Measurements from ENCODE around the gene CBFA2T2.
A peak's percentile ranks its signal among the peaks of the same experiment; 100 is the strongest.

Gene CBFA2T2

DNA sequence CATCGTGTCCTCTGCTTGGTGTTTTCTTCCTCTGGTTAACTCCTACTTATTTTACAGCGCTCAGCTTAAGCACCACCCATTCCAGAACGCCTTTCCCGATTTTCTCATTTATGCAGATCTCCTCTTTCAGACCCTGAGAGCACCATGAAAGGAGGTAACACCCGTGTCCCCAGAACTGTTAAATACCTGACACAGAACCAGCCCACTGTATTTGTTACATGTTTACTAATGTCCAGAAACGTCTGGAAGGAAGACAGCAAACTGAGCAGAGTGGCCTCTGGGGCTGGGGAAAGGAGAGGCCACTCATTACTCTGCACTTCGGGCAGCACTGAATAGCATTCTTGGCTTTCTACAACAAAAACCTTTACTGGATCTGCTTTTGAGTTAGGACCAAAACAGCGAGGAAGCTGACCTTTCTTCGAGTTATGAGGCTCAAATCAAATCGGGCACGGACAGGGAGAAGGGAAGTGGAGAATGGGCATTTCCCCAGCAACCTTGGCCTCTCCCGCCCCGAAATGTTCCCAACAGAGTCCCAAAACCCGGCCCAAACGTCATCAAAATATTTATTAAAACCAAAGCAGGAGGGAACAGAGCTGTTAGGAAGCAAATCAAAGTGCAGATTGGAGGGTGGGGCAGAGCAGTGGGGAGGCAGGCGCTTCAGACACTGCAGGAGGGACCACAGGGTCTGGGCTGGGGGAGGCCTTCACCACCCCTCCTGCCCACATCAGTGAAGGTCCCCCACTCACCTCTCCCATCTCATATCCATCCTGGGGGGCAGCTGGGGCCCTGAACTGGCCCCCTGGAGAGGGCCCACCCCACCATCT, 185.5 kb downstream of the CBFA2T2 start:
- TF ChIP-seq, protein P1, sequence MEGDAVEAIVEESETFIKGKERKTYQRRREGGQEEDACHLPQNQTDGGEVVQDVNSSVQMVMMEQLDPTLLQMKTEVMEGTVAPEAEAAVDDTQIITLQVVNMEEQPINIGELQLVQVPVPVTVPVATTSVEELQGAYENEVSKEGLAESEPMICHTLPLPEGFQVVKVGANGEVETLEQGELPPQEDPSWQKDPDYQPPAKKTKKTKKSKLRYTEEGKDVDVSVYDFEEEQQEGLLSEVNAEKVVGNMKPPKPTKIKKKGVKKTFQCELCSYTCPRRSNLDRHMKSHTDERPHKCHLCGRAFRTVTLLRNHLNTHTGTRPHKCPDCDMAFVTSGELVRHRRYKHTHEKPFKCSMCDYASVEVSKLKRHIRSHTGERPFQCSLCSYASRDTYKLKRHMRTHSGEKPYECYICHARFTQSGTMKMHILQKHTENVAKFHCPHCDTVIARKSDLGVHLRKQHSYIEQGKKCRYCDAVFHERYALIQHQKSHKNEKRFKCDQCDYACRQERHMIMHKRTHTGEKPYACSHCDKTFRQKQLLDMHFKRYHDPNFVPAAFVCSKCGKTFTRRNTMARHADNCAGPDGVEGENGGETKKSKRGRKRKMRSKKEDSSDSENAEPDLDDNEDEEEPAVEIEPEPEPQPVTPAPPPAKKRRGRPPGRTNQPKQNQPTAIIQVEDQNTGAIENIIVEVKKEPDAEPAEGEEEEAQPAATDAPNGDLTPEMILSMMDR (IDR thresholded peaks at IDR 0.05; ENCODE audit: low read depth, low read length, missing control alignments), result no peak
- DNase-seq (ENCODE audit: extremely low read depth, low read depth), result no peak
- H3K4me3 ChIP-seq (replicated peaks; ENCODE audit: low read depth, low read length), result peak overlapping the region; percentile 38

DNA sequence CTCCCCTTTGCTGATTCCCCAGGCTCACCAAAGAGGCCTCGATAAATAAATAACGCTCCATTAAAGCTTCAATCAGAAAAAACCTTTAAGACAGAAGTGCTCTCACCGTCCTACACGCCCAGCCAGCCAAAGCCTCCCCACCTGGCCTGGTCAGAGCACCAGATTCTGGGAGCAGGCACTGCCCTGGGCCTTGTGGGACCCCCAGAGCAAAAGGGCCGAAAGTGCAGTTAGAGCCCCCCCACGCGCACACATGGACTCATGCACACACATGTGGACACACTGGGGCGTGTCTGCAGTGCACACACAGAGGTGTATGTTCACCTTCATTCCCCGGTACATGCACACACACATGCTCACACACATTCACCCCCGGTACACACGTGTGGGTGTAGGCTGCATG, 186.2 kb downstream of the CBFA2T2 start:
- TF ChIP-seq, protein P1 (IDR thresholded peaks at IDR 0.05; ENCODE audit: low read depth, low read length, missing control alignments), result no peak
- no peak for DNase-seq (ENCODE audit: extremely low read depth, low read depth)
- H3K4me3 ChIP-seq (replicated peaks; ENCODE audit: low read depth, low read length), result no peak overlapping the region

DNA sequence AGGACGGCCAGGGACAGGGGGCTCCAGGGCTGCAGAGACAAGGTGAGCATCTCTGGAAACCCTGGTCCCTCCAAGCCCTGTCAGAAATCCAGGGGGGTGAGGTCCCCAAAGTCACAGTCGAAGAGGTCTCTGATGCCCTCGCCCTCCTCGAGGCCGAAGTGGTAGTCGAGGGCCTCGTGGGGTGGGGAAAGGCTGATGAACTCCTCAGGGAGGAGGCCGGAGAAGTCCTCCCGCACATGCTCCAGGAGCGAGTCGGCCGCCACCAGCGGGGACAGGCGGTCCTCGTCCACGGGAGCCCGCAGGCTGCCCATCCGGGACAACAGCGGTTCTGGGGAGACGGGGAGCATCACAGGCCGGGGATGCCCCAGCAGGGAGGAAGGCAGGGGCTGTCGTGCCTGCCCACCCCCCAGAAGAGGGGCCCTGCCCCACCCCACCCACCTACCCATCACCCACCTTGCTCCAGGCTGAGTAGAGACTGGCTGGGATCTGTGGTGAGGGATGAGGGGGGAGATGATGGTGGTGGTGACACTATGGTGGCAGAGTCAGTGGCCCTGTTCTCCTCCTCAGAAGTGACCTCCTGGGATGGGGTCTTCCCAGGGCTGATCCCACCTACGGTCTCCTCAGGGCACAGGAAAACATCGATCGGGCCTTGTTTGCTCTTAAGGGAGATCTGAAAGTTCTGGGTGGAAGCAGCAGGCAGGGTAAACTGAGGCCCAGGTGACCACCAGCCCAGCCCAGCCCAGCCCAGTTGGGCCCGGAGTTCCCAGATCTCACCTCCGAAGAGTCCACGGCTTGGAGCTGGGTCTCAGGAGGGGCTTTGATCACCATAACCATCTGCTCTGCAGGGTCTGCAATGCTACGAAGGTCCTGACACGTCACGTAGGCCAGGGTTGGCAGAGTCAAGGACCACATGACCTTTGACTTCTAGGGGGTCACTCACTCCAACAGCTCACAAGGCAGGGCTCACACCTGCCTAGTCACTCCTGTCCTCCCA, 187.1 kb downstream of the CBFA2T2 start:
- no peak overlapping the region for H3K4me3 ChIP-seq (replicated peaks; ENCODE audit: low read depth, low read length)
- DNase-seq (ENCODE audit: extremely low read depth, low read depth), result no peak
- TF ChIP-seq, protein P1 (IDR thresholded peaks at IDR 0.05; ENCODE audit: low read depth, low read length, missing control alignments), result no peak

DNA sequence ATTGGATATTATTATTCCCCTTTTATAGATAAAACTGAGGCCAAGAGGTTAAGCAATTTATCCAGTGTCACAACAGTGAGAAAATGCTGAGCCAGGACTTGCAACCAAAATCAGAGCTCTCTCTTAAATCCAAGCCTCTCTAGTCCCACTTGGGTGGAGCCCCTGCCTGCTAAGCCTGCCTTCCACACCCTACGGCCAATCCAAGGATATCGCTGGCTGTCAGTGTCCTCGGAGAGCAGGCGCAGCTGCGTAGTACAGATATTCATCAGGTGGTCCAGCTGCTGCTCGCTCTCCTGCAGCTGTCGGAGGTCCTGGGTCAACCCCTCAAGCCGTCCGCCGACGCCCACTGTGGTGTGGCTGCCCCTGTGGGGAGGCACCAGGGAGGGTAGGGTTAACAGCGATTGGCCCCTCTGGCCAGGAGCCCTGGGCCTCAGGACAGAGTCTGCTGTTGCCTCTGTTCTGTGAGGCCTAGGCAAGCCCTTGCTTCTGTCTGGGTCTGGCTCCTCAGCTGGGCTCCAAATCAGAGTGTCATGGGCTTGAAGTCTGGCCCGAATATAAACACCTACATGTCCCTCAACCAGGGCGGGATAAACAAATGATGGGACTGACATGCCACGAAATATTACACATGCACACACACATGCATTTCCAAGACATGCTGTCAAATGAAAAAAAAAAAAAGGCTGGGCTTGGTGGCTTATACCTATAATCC, 188.3 kb downstream of the CBFA2T2 start:
- H3K4me3 ChIP-seq (replicated peaks; ENCODE audit: low read depth, low read length), result no peak overlapping the region
- TF ChIP-seq, protein P1 (IDR thresholded peaks at IDR 0.05; ENCODE audit: low read depth, low read length, missing control alignments), result no peak
- DNase-seq (ENCODE audit: extremely low read depth, low read depth), result no peak

DNA sequence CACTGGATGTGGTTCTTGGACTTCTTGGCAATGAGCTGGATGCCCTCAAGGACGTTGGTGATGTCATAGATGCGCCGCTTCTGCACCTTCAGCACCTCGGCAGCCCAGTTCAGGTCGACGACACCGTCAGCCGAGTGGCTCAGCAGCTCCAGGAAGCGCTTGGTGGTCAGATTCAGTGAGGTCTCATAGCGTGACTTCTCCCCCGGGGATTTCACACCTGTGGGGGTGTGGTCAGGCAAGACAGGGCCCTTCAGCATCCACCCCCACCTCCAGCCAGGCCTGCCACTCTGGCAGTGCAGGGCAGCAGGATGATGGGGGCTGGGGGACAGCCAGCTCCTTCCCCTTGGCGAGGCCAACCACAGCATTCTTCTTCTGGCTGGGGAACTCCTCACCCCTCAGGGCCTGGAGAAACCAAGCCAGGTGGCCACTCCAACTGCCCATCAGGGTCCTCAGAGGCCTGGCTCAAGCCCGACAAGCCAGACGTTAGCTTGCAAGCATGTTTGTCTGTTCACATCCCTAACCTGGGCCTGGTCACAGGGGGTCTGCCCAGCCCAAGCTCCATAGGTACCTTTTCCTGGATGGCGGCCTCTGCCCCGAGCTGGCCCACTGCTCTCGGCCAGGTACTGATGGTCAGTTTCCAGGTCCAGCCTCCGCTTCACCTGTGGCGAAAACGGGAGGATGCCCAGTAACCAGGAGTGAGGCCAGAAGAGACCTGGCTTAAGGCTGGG, 190.0 kb downstream of the CBFA2T2 start:
- no peak for DNase-seq (ENCODE audit: extremely low read depth, low read depth)
- no peak overlapping the region for H3K4me3 ChIP-seq (replicated peaks; ENCODE audit: low read depth, low read length)
- TF ChIP-seq, protein P1 (IDR thresholded peaks at IDR 0.05; ENCODE audit: low read depth, low read length, missing control alignments), result no peak

DNA sequence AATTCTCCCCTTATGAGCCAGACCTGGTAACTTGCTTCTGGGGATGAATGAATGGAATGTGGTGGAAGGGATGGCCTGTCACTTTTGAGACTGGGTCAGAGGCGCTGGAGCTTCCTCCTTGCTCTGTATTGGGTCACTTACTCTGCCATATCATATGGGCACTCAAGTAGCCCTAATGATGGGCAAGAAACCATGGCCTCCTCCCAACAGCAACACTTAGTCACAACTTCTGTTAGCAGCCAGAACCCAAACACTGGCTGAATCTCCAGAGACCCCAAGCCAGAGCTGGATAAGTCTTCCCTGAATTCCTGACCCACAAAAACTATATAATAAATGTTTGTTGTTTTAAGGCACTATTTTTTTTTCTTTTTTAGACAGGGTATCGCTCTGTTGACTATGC, 190.8 kb downstream of the CBFA2T2 start:
- TF ChIP-seq, protein P1 (IDR thresholded peaks at IDR 0.05; ENCODE audit: low read depth, low read length, missing control alignments), result no peak
- no peak for DNase-seq (ENCODE audit: extremely low read depth, low read depth)
- H3K4me3 ChIP-seq (replicated peaks; ENCODE audit: low read depth, low read length), result no peak overlapping the region

Data from HFF-Myc (cell line).